Measurements from ENCODE around the gene GRIN2C. TPM values are rescaled to one million over a fixed set of nuclear protein-coding genes. Genes with fewer than 3 reads are reported as not detected.
"Not testable (repeated sequence)": the region's sequence is repeated elsewhere in the genome, so short reads cannot be mapped to it uniquely, and the experiment has no call there.

The GRIN2C gene
- total RNA-seq, 1 donor from 2014 or later, result 0.57 TPM

- Mint-ChIP-seq H3K27me3 (no peaks in the 10 kb centered on the region), H3K9me3 (ENCODE audit: low read depth) (no peaks in the 10 kb centered on the region), H3K4me1 (ENCODE audit: low read depth) (peaks cover 24% of the 10 kb centered on the region), H3K36me3 (ENCODE audit: insufficient read depth) (no peaks in the 10 kb centered on the region), H3K27ac (peak overlapping the region; percentile 56), H3K4me3 (ENCODE audit: low read depth) (no peak overlapping the region)
- no peak for DNase-seq (ENCODE audit: low spot score, unreplicated experiment)
- no peak for TF ChIP-seq CTCF (IDR thresholded peaks at IDR 0.05; ENCODE audit: unreplicated experiment)
Measured at GRCh38 chr17:74870512-74870911, 10.8 kb upstream of the GRIN2C start.

DNA sequence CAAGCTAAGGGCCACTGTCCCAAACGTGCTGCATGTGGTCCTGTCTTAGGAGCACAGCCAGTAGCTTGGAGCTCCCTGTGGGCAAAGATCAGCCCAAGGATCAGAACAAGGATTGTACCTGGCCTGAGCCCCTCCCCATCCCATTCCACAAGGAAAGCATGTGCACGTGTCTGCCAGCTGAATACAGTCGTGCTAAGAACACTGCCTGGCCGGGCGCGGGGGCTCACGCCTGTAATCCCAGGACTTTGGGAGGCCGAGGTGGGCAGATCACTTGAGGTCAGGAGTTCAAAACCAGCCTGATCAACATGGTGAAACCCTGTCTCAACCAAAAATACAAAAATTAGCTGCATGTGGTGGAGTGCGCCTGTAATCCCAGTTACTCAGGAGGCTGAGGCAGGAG is 10.3 kb upstream of the GRIN2C start:
- H3K27me3 Mint-ChIP-seq; H3K27ac Mint-ChIP-seq; DNase-seq (ENCODE audit: low spot score, unreplicated experiment); H3K4me3 Mint-ChIP-seq (ENCODE audit: low read depth); H3K9me3 Mint-ChIP-seq (ENCODE audit: low read depth); H3K36me3 Mint-ChIP-seq (ENCODE audit: insufficient read depth): not testable (repeated sequence)
- peaks cover 19% of the 10 kb centered on the region for H3K4me1 Mint-ChIP-seq (ENCODE audit: low read depth)

GRCh38 chr17:74868908-74869255 is 9.2 kb upstream of the GRIN2C start:
- peaks cover 17% of the 10 kb centered on the region for H3K4me1 Mint-ChIP-seq (ENCODE audit: low read depth)
- H3K4me3 Mint-ChIP-seq (ENCODE audit: low read depth), result no peak overlapping the region
- H3K27ac Mint-ChIP-seq, result no peak overlapping the region
- H3K36me3 Mint-ChIP-seq (ENCODE audit: insufficient read depth), result no peaks in the 10 kb centered on the region
- no peak for DNase-seq (ENCODE audit: low spot score, unreplicated experiment)
- TF ChIP-seq CTCF (IDR thresholded peaks at IDR 0.05; ENCODE audit: unreplicated experiment), result no peak
- H3K9me3 Mint-ChIP-seq (ENCODE audit: low read depth), result no peaks in the 10 kb centered on the region
- H3K27me3 Mint-ChIP-seq, result no peaks in the 10 kb centered on the region

DNA sequence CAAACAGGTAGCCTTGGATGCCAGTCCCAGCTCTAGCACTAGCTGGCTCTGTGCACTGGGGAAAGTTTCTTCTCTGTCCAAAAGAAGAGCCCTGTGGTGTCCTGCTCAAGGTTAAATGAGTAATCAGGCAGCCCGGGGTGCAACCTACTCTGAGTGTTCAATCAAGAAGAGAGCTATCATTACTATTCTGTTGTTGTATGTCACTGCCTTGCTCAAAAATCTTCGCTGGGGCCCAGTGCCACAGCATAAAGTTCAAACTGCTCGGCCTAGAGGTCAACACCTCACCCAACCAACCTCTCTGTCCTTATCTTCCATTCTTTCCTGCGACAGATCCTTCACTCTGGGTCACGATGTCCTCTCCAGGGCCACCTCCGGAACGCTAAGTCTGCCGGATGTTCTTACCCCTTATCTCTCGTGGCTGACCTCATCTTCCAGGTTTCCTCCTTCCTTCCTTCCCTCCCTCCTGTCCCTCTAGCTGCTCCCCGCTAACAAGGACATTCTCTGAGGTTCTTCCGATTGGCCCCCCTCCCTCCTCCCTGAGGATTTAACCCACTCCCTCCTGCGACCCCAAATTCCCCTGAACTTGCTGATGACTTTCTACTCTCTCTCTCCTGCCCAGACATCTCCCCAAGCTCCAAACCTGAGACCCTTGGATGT is 8.7 kb upstream of the GRIN2C start:
- Mint-ChIP-seq H3K27ac (no peak overlapping the region), H3K36me3 (ENCODE audit: insufficient read depth) (no peaks in the 10 kb centered on the region), H3K9me3 (ENCODE audit: low read depth) (no peaks in the 10 kb centered on the region), H3K27me3 (no peaks in the 10 kb centered on the region), H3K4me3 (ENCODE audit: low read depth) (no peak overlapping the region), H3K4me1 (ENCODE audit: low read depth) (peaks cover 16% of the 10 kb centered on the region)
- no peak for TF ChIP-seq CTCF (IDR thresholded peaks at IDR 0.05; ENCODE audit: unreplicated experiment)
- DNase-seq (ENCODE audit: low spot score, unreplicated experiment), result no peak

DNA sequence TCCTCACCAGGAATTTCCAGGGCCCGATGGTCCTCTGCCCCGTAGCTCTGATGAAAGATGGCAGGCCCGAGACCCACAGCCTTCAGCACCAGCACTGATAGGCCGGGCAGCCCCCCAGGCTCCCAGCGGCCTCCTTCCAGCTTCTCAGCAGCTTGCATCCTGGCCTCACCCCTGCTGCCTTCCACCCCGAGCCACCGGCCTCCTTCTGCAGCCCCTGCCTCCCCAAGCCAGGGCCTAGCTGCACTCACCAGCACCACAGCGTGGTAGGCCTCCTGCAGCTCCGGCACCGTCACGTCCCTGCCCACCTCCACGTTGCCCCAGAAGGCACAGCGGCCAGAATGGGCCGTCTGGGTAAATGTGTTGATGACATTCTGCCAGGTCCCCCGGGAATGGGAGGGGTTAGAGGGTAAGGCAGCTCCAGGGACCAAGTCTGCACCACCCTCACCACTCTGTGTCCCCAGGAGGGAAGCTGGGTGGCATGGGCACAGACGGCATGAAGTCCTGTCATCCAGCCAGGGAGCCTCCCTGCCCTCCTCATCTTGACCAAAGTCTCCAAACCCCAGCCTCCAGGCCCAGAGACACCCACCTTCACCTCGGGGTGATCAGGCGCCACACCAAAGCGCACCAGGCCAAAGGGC is 6.6 kb upstream of the GRIN2C start:
- Mint-ChIP-seq H3K4me1 (ENCODE audit: low read depth) (peaks cover 3% of the 10 kb centered on the region), H3K9me3 (ENCODE audit: low read depth) (no peaks in the 10 kb centered on the region), H3K27ac (no peak overlapping the region), H3K4me3 (ENCODE audit: low read depth) (no peak overlapping the region), H3K27me3 (peaks cover 8% of the 10 kb centered on the region), H3K36me3 (ENCODE audit: insufficient read depth) (no peaks in the 10 kb centered on the region)
- TF ChIP-seq CTCF (IDR thresholded peaks at IDR 0.05; ENCODE audit: unreplicated experiment), result no peak
- no peak for DNase-seq (ENCODE audit: low spot score, unreplicated experiment)

All from progenitor cell of endocrine pancreas (in vitro differentiated cells).